NOMO-1 treated with dmso at 0.1 percent for 144 hours (cell line): ENCODE results near the gene MEGF6.
A peak's percentile ranks its signal among the peaks of the same experiment; 100 is the strongest.

Source experiments
- DNase-seq: peaks from one replicate; lab custom pipeline; 2025; ENCODE audit not compliant: unreplicated experiment; lab: John Stamatoyannopoulos, UW

The MEGF6 gene, protein sequence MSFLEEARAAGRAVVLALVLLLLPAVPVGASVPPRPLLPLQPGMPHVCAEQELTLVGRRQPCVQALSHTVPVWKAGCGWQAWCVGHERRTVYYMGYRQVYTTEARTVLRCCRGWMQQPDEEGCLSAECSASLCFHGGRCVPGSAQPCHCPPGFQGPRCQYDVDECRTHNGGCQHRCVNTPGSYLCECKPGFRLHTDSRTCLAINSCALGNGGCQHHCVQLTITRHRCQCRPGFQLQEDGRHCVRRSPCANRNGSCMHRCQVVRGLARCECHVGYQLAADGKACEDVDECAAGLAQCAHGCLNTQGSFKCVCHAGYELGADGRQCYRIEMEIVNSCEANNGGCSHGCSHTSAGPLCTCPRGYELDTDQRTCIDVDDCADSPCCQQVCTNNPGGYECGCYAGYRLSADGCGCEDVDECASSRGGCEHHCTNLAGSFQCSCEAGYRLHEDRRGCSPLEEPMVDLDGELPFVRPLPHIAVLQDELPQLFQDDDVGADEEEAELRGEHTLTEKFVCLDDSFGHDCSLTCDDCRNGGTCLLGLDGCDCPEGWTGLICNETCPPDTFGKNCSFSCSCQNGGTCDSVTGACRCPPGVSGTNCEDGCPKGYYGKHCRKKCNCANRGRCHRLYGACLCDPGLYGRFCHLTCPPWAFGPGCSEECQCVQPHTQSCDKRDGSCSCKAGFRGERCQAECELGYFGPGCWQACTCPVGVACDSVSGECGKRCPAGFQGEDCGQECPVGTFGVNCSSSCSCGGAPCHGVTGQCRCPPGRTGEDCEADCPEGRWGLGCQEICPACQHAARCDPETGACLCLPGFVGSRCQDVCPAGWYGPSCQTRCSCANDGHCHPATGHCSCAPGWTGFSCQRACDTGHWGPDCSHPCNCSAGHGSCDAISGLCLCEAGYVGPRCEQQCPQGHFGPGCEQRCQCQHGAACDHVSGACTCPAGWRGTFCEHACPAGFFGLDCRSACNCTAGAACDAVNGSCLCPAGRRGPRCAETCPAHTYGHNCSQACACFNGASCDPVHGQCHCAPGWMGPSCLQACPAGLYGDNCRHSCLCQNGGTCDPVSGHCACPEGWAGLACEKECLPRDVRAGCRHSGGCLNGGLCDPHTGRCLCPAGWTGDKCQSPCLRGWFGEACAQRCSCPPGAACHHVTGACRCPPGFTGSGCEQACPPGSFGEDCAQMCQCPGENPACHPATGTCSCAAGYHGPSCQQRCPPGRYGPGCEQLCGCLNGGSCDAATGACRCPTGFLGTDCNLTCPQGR (N-terminal part only)

GRCh38 chr1:3611170-3612019 is at the start of gene MEGF6:
Gene MEGF6 (minus strand): TSS chr1:3611508. CDS start chr1:3611268, 240 bp downstream.
- DNase-seq = no peak

DNA sequence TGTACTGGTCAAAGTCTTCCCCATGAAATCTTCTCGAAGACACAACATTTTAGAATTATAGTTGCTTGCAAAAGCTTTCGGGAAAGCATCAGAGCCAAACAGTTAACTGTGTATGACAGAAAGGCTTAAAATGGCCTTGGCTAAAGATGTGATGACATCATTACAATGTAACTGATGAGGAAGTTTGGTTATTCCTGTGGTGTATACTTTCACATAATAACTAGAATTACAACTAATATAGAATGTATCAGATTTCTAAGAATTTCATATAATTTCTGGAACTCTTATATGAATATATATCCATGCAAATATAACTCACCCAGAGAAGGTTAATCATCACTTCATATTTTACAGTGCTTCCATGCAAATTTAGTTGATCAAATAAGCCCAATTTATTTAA is 49.4 kb upstream of the MEGF6 start:
- DNase-seq = no peak

DNA sequence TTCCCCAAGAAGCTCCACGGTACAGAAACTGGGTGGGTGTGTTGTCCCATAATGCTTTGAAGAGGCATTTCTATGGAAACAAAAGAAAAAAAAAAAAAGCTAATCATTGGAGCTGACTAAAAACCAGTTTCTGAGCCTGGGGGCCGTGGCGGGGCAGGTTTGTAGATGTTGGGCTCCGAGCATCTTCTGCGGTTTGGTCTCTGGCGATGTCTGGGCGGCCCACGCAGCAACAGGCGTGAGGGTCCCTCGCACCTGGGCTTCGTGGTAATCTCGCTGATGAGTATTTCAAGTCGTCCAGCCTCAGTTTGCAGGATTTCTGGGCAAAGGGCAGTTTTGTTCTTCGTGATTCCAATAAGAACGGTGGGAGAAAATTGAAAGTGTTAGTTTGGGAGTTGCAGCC is 47.8 kb upstream of the MEGF6 start:
- DNase-seq = no peak

DNA sequence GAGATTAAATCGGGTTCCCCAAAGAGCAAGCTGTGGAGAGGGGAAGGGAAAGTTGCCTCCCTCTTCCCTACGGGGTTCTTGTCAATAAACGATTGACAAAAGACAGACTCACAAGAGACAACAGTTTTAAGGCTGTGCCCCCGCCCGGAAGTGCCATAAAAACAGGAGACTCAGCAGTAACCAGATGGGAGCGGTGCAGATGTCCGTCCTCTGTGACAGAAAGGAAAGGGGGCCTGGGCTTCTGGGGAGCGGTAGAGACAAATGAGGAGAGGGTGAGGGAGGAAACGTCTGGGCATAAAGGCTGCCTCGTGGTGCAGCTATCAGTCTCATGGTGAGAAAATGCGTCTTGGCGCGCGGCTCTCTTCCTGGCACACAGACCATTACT is 46.9 kb upstream of the MEGF6 start:
- DNase-seq = no peak

DNA sequence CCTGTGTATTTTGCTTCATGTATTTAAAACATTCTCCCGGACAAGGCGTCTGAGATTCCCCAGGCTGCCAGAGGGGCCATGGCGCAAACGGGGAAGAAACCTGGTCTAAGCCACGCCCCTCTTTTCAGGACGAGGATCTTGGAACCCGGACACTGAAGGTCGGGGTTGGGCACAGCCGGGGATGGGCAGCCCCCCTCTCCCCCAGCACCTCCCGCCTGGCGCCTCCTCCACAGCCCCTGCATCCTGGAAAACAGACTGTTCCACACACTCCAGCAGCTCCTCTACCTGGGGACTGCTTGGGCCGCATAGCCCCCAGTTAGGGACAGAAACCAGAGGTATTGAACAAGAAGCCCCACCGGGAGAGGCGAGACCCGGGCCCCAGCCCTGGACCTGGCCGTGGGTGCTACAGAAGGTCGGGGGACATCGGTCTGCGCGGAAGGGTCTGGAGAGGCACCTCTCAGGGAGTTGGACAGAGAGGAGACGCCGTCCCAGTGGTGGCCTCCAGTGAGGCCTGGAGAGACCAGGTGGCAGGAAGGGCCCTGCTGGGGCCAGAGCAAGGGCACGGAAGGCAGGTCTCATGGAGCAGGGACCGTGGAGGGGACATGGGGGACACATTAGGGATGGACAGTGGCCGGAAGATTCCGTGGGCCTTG is 46.4 kb upstream of the MEGF6 start:
- no peak for DNase-seq

DNA sequence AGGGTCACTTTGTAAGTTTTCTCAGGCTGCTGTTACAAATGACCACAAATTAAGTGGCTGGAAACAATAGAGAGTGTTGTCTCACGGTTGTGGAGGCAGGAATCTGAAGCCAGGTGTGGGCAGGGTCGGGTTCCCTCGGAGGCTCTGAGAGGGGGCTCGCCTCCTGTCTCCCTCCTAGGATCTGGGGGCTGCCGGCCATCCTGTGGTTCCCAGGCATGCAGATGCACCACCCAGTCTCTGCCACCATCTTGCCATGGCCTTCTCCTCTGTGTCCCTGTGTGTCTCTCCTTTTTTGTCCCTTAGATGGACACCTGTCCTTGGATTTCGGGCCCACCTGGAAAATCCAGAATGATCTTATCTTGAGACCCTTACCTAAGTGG is 45.8 kb upstream of the MEGF6 start:
- DNase-seq = no peak

DNA sequence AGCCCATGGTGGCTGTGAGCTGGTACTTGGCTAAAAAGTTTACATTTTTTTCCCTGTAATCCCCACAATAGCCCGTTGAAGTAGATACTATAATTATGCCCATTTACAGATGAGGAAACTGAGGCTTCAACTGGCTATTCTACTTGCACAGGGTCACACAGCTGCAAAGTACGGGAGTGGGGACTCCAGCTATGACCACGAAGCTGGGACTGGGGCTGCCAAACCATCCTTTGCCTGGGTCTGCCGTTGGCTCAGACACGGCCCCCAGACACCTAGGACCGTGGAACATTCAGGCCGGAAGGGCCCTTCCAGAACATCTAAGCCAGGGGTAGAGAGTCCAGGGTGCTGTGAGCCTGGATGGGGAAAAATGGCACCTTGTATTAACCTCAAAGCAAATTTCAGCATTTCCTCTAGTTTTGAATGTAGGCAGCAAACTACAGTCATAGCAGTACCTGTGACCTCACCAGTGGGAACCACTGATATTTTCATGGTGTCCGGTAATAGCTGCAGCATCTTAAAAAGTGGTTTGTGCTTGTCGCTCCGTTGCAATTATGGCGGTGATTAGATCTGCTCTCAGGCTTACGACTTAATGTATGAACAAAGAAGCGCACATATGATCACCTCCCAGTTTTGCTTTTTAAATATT is 45.3 kb upstream of the MEGF6 start:
- no peak for DNase-seq

DNA sequence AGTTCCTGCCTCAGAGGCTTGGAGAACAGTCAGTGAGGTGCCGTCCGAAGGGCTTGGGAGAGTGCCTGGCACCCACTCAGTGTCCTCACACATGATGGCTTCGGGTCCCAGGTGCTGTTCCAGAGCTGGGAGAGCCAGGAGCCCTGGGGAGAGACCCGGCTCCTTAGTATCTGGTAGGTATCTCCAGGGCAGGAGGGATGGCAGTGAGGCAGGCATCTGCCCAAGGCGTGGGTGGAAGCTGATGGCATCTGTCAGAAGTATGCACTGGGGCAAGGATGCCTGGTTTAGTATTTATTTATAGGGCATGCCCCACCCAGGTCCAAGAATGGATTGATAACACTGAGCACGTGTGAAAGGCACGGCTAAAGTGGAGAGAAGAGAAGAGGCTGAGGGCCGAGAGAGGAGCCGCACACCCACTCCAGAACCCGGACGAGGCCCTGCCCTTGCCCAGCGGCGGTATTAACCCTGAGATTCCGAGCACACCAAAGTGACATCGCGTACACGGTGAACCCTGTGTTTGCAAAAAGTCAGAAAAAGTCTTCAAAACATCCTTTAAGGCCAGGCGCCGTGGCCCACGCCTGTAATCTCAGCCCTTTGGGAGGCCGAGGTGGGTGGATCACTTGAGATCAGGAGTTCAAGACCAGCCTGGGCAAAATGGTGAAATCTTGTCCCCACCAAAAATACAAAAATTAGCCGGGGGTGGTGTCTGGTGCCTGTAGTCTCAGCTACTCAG is 43.4 kb upstream of the MEGF6 start:
- no peak for DNase-seq

DNA sequence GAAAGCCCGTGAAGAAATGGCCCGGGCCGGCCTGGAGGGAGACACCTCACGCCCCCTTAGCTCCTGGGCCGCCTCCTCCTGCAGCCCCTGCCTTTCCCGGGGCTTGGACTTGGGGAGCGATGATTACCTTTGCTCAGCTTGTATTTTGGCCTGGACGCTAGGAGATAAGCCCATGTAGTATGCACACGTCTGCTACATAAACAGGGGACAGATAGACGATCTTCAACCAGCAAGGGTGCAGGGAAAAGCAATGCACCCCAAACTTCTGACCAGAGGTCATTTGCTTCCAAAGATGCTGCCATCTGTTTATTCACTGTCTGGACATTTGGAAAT is 41.9 kb upstream of the MEGF6 start:
- no peak for DNase-seq

GRCh38 chr1:3652548-3653285 is 41.4 kb upstream of the MEGF6 start:
- no peak for DNase-seq

DNA sequence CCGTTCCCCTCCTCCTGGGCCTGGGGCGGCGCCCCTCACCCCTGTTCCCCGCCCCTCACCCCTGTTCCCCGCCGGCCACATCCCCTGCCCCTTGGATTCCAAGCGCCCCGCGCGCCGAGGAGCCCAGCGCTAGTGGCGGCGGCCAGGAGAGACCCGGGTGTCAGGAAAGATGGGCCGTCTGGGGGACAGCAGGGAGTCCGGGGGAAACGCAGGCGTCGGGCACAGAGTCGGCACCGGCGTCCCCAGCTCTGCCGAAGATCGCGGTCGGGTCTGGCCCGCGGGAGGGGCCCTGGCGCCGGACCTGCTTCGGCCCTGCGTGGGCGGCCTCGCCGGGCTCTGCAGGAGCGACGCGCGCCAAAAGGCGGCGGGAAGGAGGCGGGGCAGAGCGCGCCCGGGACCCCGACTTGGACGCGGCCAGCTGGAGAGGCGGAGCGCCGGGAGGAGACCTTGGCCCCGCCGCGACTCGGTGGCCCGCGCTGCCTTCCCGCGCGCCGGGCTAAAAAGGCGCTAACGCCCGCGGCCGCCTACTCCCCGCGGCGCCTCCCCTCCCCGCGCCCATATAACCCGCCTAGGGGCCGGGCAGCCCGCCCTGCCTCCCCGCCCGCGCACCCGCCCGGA is 40.7 kb upstream of the MEGF6 start, which contains the start of gene TP73:
Gene TP73 (plus strand): TSS at position 587 of the 618 bp plus-strand sequence. CDS start 29,850 bp downstream, outside the sequence.
- DNase-seq = no peak

GRCh38 chr1:3651026-3651929 is 40.0 kb upstream of the MEGF6 start:
- DNase-seq = no peak

DNA sequence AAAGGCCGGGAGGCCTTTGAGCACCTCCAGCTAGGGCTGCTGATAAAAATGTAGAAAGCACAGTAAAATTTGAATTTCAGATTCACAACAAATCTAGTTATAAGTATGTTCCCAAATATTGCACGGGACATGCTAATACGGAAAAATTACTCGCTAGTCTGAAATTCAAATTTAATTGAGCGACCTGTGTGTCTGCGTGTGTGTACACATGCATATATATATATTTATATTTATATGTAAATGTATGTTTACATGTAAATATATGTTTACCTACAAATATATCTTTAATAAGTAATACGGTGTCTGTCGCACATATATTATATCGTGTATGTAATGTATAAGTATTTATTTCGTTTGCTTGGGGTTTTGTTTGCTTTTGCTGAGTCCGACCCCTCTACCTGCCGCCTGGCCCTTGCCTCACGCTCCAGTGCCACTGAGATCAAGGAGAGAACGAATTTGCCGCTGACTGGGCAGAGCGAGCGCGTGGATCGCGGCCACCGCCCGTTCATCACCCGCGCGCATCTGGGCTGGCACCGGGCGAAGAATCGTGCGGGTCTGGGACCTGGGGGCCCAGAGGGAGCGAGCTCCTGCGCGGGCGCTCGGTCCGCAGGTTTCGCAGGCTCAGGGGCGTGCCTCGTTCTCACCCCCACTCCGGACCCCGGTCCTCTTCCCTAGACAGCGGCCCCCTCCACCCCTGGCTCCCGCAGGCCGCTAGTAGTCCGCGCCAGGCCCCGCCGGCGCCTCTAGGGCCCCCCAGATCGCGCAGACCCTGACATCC is 39.1 kb upstream of the MEGF6 start:
- DNase-seq = no peak

- peak; percentile 88 for DNase-seq
Measured at GRCh38 chr1:3649342-3650247, 38.3 kb upstream of the MEGF6 start, which contains the start of gene WRAP73. Gene WRAP73 (minus strand): TSS chr1:3650103. CDS start chr1:3649999, 104 bp downstream.

DNA sequence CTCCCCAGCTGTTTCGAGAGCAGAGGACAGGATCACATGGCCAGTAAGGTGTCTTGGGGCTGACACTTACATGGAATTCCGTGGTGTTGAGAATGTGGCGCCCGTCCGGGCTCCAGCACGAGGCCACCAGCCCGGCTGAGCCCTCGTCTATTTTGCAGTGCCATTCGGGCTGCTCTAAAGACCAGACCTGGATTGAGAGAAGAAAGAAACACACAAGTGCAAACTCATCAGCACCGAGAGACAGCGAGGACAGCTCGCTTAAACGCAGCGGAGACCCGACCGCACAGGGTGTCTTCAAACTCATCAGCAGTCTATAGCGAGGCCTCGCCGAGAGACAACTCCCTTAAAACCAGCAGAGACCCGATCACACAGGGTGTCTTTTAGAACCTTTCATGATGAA is 35.3 kb upstream of the MEGF6 start:
- DNase-seq = no peak
